A549 (cell line): ENCODE results near the gene MALRD1.

Experiments used
- BHLHE40 ChIP-seq: IDR thresholded peaks from 2 replicates; pipeline ENCODE4 v1.6.1; 2012; ENCODE audit warnings: low read depth, low read length, inconsistent platforms
- CTCF ChIP-seq: fragments of >200 bp; sonication (Bioruptor Twin); formaldehyde crosslinking; IDR thresholded peaks from 3 replicates; pipeline ENCODE4 v1.5.1; 2016
- ELK1 ChIP-seq: fragments of 150-350 bp; IDR thresholded peaks from 2 replicates; pipeline ENCODE4 v1.6.1; 2014; ENCODE audit warnings: low read depth, mild to moderate bottlenecking, low read length
- EP300 ChIP-seq, 2 experiments: fragments of >200 bp; sonication (Bioruptor Twin); formaldehyde crosslinking; IDR thresholded peaks; 2 replicates in 1 of 2; 3 replicates in 1 of 2; pipeline ENCODE4 v1.6.1; 2016 to 2017
- MAFK ChIP-seq: fragments of 450-650 bp; IDR thresholded peaks from 2 replicates; pipeline ENCODE4 v1.6.1; 2014; ENCODE audit not compliant: partially characterized antibody
- POLR2AphosphoS2 ChIP-seq: conservative IDR thresholded peaks from 2 replicates; pipeline ENCODE4 v1.6.1; 2012; ENCODE audit warnings: low read length, improper control_type of control experiment, inconsistent platforms
- TF ChIP-seq, protein P1 (sequence below): fragments of 200-600 bp; sonication (generic); IDR thresholded peaks from 2 replicates; pipeline ENCODE4 v1.6.1; 2016; ENCODE audit warnings: antibody characterized with exemption, mild to moderate bottlenecking, moderate library complexity

DNA sequence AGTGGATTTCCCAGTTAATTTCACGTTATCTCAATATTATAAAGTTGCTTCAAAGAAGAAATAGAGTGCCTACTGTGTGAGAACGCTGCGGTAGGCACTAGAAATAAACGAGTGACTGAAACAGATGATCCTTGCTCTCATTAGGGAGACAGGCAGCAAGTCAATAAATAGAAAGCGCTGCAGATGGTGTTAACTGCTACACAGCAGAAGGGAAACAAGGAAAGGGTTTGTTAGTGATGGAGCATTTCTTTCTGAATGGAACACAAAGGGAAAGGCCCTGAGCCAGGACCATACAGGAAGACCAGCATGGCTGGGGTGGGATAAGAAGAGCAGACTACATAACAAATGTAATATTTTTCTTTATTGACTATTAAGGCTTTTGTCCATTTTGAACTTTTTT lies 235.2 kb downstream of the MALRD1 start:
- TF ChIP-seq ELK1 = no peak
- TF ChIP-seq BHLHE40 = no peak
- TF ChIP-seq, protein P1, sequence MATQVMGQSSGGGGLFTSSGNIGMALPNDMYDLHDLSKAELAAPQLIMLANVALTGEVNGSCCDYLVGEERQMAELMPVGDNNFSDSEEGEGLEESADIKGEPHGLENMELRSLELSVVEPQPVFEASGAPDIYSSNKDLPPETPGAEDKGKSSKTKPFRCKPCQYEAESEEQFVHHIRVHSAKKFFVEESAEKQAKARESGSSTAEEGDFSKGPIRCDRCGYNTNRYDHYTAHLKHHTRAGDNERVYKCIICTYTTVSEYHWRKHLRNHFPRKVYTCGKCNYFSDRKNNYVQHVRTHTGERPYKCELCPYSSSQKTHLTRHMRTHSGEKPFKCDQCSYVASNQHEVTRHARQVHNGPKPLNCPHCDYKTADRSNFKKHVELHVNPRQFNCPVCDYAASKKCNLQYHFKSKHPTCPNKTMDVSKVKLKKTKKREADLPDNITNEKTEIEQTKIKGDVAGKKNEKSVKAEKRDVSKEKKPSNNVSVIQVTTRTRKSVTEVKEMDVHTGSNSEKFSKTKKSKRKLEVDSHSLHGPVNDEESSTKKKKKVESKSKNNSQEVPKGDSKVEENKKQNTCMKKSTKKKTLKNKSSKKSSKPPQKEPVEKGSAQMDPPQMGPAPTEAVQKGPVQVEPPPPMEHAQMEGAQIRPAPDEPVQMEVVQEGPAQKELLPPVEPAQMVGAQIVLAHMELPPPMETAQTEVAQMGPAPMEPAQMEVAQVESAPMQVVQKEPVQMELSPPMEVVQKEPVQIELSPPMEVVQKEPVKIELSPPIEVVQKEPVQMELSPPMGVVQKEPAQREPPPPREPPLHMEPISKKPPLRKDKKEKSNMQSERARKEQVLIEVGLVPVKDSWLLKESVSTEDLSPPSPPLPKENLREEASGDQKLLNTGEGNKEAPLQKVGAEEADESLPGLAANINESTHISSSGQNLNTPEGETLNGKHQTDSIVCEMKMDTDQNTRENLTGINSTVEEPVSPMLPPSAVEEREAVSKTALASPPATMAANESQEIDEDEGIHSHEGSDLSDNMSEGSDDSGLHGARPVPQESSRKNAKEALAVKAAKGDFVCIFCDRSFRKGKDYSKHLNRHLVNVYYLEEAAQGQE = no peak
- no peak for TF ChIP-seq EP300 (IDR thresholded peaks at IDR 0.05)
- TF ChIP-seq CTCF = no peak
- TF ChIP-seq POLR2AphosphoS2 = no peak
- no peak for TF ChIP-seq MAFK
